GM18873 (cell line): ENCODE measurements around the gene FAF1.

Experiments used
- ATAC-seq: cut with Tn5 transposase; IDR thresholded peaks from one replicate; pipeline ENCODE4 v1.9.1; 2021; ENCODE audit warnings: mild to moderate bottlenecking, moderate library complexity, moderate number of reproducible peaks; ENCODE audit not compliant: unreplicated experiment, low FRiP score

FAF1 gene

GRCh38 chr1:50424045-50424883, 535.8 kb downstream of the FAF1 start:
- ATAC-seq, result no peak

DNA sequence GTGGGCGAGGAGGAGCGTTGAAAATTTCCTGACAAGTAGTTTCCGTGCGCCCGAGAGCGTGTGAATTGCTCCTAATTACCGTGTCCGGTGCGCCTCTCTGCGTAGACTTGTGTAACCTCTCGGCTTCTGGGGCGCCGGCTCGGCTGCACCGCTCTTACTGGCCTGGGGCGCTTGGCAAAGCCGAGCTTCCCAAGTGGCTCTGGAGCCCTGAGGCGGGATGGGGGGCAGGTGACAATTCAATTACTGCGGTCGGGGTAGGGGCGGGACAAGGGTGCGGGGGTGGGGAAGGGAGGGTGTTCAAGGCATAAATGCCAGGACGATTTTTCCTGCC, 536.4 kb downstream of the FAF1 start:
- no peak for ATAC-seq

DNA sequence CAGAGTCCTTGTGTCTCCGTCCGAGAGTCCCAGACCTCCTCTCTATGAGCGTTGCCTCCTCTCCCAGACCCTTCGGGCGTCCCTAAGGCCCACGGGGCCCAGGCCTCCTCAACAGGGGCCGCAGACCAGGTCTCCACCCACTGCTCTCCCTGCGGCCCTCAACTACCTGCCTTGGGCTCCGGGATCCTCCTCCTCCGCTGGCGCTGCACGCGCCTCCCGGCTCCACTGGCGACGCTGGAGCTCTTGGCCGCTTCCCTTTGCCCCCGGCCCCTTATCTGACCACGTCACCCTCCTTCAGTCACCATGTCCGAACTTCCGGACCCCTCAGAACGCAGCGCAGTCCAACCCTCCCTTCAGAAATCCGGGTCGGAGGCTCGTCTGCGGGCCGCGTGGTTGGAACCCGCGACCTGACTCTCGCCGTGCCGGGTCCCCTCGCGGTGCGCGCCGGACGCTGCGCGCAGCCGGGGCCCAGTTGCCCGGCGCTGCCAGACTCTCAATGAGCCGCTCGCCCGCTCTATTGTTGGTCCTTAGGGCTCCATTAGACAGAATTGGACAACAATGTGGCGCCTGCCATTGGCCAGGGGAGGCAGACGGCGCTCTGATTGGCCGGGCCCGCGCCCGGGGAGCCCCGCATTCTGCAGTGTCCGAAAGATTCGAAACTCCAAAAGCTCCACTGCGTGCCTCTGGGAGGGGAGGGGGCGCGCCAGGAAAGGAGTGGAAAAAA, 537.0 kb downstream of the FAF1 start, which contains the start of gene DMRTA2:
Gene DMRTA2 (minus strand): TSS at position 498 of the 724 bp plus-strand sequence. CDS start 1,907 bp downstream, outside the sequence.
- no peak for ATAC-seq

- ATAC-seq, result no peak
Observed at GRCh38 chr1:50422675-50422945, 537.5 kb downstream of the FAF1 start.

DNA sequence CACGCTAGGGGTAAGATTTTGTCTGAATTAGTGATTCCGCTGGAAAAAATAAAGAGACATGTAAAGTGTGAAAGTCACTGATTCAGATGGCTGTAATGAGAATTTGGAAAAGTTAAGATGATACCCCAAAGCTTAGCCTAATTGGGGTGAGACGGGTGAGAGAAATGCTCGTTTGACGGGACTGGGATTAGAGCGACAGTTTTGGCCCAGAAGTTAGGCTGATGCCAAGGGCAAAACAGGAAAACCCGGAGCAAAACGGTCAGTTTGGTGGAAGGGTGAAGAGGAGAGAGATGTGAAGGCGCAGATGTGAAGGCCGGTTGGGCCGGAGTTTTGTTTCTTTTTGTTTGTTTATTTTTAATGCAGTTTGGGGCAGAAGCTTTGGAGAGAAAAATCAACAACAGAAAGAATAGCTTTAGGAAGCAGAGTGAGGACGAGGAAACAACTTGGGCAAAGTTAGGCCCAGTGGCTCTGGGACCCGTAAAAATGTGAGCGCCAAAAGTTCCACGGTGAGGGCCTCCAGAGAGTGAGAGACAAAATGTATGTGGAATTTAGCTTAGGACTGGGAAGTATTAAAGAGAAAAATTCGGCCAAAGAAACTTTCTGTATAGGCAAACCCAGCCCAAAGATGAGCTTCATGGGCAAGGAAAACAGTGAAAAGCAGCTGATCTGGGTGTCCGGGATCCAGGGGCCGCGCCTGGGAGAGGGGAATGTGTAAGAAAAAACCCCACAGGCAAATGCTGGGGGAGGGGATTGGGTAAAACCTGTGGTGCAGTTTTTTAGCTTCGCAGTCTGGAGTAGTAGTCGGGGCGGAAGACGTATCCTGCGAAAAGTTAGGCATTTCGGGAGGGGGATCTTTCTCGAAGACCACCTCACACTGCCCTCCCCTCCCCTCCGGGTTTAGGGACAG, 538.0 kb downstream of the FAF1 start:
- ATAC-seq, result no peak

GRCh38 chr1:50421366-50421748, 538.7 kb downstream of the FAF1 start:
- ATAC-seq, result no peak

GRCh38 chr1:50420689-50421365, 539.2 kb downstream of the FAF1 start:
- no peak for ATAC-seq

GRCh38 chr1:50419907-50420677, 540.0 kb downstream of the FAF1 start:
- ATAC-seq, result no peak

- no peak for ATAC-seq
Observed at GRCh38 chr1:50419192-50419906, 540.7 kb downstream of the FAF1 start.

- ATAC-seq, result no peak
Observed at GRCh38 chr1:50418600-50419109, 541.4 kb downstream of the FAF1 start.

- no peak for ATAC-seq
Observed at GRCh38 chr1:50417946-50418599, 542.0 kb downstream of the FAF1 start.

DNA sequence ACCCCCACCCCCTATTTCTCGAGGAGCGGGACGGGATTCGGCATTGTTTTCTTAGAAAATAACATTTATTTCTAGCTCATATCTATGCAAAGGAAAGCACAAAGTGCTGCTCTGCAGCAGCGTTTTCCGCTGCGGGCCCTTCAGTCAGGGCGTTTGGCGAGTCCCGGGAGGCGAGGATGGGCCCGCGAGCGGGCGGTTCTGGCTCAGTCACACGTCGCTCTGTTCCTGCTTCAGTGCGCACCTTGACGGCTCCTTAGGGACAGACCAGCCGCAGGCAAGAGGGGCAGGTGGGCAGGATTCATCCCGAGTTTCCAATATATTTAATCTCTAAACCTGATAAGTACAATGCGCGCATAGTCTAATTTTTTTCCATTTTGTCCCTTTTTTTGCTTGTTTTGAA, 542.6 kb downstream of the FAF1 start:
- no peak for ATAC-seq

- ATAC-seq, result no peak
Observed at GRCh38 chr1:50416553-50417453, 543.3 kb downstream of the FAF1 start.

DNA sequence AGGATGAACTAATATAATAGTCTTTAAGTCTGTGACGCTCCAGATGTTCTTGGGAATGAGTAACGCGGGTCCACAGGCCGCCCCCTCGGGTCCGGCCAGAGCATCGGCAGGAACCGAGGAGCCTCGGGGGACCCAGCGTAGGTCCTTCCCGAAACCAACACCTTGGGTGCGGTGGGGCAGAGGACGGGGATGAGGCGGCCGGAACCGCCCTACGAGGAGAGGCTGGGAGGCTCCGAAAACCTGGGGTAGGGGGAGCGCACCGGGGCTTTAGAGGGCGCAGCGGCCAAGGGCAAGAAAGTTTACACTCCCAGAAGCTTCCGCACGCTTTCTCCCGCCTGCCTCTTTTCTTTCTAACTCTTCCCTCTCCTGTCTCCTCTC, 543.9 kb downstream of the FAF1 start:
- no peak for ATAC-seq

DNA sequence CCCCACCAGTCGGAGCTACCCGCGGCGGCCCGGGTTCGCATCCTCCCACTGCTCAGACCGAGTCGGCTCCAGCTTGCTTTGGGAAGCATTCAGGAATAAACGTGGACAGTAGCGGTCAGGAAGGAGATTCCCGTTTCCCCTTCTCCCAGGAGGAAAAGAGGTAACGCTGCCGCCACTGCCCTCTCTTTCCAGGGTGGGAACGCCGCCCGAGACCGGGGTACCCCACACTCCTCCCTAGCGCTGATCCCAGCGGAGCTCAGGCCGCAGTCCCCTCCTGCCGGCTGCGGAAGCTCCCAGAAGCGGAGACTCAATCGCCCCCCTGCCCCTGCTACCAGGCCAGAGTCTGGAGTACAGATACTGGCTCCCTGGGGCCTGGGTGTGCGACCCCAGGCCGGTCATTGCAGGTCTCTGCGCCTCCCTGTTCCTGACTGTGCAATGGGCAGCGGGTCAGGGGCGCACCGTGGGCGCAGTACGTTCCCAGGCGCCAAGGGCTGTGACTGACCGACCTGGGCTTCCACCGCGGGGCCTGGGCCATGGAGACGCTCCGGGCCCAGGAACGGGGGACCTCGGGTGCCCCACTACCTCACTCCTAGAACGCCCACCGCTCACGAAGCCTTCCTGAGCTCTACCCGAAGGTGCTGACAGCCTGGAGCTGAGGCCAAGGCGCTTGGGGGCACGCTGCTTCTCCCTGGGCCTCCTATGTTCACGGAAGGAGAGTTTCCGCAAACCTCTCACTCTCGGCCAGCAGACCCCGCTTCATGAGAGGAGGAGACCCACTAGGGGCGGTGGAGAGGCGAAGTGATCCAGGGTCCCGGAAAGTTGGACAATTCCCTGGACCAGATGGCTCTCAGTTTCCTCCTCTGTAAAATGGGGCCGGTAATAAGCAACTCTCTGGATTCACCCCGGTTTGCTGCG, 544.6 kb downstream of the FAF1 start:
- ATAC-seq, result no peak

GRCh38 chr1:50414853-50415234, 545.2 kb downstream of the FAF1 start:
- ATAC-seq, result no peak
